SIG-M5 treated with dmso at 0.1 percent for 504 hours (cell line): ENCODE data around the gene TP53I11.

ENCODE experiments used
- DNase-seq: peaks from one replicate; lab custom pipeline; 2025; ENCODE audit not compliant: unreplicated experiment; lab: John Stamatoyannopoulos, UW

Gene TP53I11

DNA sequence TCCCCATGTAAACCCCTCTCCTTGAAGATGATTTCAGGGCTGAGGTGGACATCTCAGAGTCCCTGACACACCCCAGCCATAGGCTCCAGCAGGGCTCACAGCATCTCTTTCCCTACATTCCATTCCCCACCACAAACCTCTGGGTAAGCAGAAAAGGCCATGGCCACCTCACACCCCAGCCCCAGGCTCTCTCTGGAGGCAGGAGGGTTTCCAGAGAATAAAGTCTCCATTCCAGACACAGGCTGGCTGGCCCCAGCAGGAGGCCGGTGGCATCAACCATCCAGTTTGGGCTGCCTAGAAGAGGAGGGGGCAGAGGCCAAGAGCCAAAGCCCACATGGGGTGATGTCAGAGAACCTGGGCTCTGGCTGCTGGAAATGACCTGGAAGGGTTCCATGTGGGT, 61.4 kb downstream of the TP53I11 start:
- no peak for DNase-seq

- DNase-seq: no peak
These were observed 63.0 kb downstream of the TP53I11 start for GRCh38 chr11:44887636-44888035.

- DNase-seq: no peak
These were observed 63.9 kb downstream of the TP53I11 start for GRCh38 chr11:44886790-44887140.

GRCh38 chr11:44885919-44886789, 64.5 kb downstream of the TP53I11 start:
- no peak for DNase-seq

DNA sequence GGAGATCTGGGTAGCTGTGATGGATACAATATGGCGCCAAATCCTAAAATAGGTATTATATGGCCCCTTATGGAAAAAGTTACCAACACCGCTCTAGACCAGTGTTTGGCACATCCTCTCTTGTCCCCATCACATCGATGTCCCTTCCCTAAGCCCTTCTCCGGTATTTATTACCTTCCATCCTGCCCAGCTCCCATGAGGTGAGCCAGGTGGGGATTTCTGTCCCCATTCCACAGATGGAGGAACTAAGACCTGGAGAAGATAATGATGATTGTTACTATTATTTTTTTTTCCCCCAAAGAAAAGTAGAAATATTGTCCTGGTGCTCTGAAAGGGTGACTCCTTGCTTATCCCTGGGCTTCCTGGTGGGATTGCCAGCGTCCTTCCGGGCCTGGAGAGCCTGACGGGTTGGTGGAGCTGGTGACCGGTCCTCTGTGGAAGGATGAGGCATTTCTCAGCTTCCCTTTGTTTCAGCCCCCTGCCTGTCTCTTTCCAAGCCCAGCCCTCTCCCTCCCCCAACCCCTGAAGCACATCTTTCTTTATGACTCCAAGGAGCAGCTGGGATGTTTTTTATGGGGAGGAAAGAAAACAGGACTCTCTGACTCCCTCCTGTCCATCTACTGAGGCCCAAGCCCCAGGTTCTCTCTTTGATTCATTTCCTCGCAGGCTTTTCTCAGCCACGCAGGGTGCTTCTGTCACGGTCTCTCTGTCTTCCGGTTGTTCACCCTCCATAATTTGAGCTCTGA, 65.4 kb downstream of the TP53I11 start:
- DNase-seq: no peak

DNA sequence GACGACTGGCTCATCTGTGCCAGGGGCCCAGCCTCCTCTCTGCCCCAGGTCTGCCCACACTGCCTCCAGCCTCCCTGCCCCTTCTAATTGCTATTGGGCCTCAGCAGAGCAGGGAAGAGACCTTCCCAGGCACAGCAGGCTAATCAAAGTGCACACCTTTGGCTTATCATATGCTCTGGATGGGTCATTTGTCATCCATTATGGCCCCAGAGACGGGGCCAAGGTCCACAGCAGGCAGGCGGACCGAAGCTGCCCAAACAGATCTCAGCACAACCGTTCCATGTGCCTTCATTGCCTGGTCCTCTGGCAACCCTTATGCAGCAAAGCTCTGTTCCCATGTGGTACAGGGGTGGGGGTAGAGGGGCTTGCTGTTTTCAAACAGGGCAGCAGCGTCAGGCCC, 66.6 kb downstream of the TP53I11 start:
- DNase-seq: no peak

DNA sequence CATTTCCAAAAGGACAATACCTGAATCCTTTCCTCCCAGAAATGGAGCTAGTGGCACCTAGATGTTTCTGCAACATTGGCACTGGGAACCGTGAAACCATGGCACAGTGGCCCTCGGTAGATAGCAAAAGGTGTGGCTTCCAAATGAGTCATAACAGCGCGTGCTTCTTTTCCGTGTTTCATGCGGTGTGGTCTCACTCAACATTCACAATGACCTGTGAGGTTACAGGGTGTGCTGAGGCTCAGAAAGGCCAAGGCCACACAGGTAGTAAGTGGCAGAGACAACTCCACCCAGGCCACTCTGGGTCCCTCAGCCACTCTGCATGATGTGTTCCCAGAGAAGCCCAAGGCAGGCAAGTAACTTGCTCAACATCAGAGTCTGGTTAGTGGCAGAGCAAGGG, 67.4 kb downstream of the TP53I11 start:
- DNase-seq: no peak
